ENCODE measurements around the gene TATDN2. TPM values are rescaled to one million over a fixed set of nuclear protein-coding genes. Genes with fewer than 3 reads are reported as not detected.

Gene TATDN2
- polyA plus RNA-seq, 2 of the 4 experiments (the other 2 are of a cell fraction): 22.4 to 34.9 TPM

DNA sequence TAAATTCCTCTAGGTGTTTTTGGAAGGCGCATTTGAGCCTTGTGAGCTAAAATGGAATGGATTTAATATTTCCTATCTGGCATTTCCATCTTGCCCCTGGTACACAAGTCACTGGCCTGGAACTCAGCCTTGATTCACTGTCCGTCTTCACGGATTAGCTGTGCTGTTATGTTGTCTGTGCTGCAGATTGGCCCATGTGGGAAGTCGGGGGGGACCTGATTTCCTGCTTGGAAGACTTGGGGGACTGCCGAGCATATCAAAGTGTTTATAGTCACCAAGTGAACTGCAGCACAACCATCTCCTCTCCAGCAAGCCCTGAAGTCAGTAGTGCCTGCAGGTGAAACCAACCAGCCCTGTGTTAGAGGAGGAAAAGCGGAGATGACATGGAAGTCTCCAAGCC, 32.3 kb downstream of the TATDN2 start:
- CTCF ChIA-PET: interaction anchor here (0.6 to 2.6 kb wide), 5 partner anchors 11 to 107 kb away, joined by 3 to 16 read pairs (median 5); partner anchors contain the start of gene GHRL
- no peak for ATAC-seq
- POLR2A ChIA-PET: no interaction called here

DNA sequence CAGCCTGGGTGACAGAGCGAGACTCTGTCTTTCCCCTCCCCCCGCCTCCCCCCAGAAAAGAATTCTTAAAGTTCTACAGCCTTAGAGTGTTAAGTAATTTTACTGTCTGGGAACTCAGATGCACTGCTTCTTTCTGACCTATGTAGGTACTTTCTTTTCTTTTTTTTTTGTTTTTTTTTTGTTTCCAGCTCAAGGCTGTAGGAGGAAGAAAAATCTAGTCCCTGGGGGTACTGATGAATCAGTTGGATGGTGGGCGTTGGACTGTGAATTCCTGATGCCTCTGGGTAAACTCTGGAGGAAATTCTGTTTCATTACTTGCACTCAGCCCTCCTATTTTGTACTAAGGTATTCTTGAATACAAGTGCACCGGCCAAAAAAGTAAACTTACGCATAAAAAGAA, 33.7 kb downstream of the TATDN2 start:
- CTCF ChIA-PET: interaction anchor here (0.7 to 2.6 kb wide), 5 partner anchors 10 to 114 kb away, joined by 3 to 16 read pairs (median 3); partner anchors contain the start of gene GHRL
- H3K4me2 ChIP-seq: no peak overlapping the region

More for the DNA sequence above, 32.3 kb downstream of the TATDN2 start:
- WGBS (ENCODE audit: missing lambda C conversion rate): 91% methylated on average over 5 of the region's 6 CpGs
- no peaks in the 10 kb centered on the region for H3K9me3 ChIP-seq
- FAIRE-seq: no peak
- H3K4me3 ChIP-seq: no peak overlapping the region
- H3K4me2 ChIP-seq: no peak overlapping the region
- TF ChIP-seq KDM1A (IDR thresholded peaks at IDR 0.05; ENCODE audit: low read depth) (no peak), PHF8 (IDR thresholded peaks at IDR 0.05; ENCODE audit: borderline replicate concordance, low read depth) (no peak), USF2 (IDR thresholded peaks at IDR 0.05) (no peak), JUN (IDR thresholded peaks at IDR 0.05) (no peak), TP53 (CRISPR knock-in tag; IDR thresholded peaks at IDR 0.05) (no peak), EP300 (IDR thresholded peaks at IDR 0.05) (no peak), EHF (CRISPR knock-in tag; IDR thresholded peaks at IDR 0.05) (no peak), HEYL (CRISPR knock-in tag; IDR thresholded peaks at IDR 0.05) (no peak), MAX (IDR thresholded peaks at IDR 0.05) (no peak)
- no peaks in the 10 kb centered on the region for H3K4me1 ChIP-seq
- DNase-seq (ENCODE audit: low read depth in 1 of 2, low spot score in 1 of 2): no peak
- H3K27ac ChIP-seq: no peak overlapping the region

DNA sequence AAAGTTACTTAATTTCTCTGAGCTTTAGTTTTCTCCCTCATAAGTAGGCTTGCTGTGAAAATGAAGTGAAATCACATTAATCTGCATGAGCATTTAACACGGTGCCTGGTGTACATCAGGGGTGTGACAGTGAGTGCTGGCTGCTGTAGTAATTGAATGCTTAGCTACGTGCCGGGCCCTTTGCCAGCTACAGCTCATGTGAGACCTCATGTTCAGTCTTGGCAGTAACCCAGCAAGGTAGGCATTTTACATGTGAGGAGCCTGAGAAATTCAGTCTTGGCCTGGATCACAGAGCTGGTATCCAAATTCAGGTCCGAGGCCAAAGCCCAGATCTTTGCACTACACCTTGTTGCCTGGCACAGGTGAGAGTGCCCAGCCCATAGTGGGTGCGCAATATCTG, 35.4 kb downstream of the TATDN2 start:
- 94% methylated on average over 5 of the region's 5 CpGs for WGBS (ENCODE audit: missing lambda C conversion rate)
- Histone ChIP-seq H3K27ac (no peak overlapping the region), H3K4me1 (no peaks in the 10 kb centered on the region), H3K4me2 (no peak overlapping the region), H3K9me3 (no peaks in the 10 kb centered on the region), H3K4me3 (no peak overlapping the region)
- ChIA-PET POLR2A (interaction anchor here (0.6 to 0.9 kb wide), 2 partner anchors 9 to 142 kb away, joined by 3 to 6 read pairs; partner anchors contain the start of gene VHL), CTCF (interaction anchor here (0.6 to 2.0 kb wide), 5 partner anchors 9 to 350 kb away, joined by 4 to 14 read pairs (median 4); partner anchors contain the start of gene CRELD1)
- ATAC-seq (no peak), DNase-seq (ENCODE audit: low read depth in 1 of 2, low spot score in 1 of 2) (no peak), FAIRE-seq (no peak)
- no peak for TF ChIP-seq NR3C1 (IDR thresholded peaks at IDR 0.05)

More for the DNA sequence above, 33.7 kb downstream of the TATDN2 start:
- DNase-seq (ENCODE audit: low read depth in 1 of 2, low spot score in 1 of 2) (no peak), FAIRE-seq (no peak), ATAC-seq (no peak)
- no peaks in the 10 kb centered on the region for H3K9me3 ChIP-seq
- TF ChIP-seq RFX5 (IDR thresholded peaks at IDR 0.05): no peak
- TF ChIP-seq CEBPB (IDR thresholded peaks at IDR 0.05): no peak
- no peak for TF ChIP-seq POLR2AphosphoS2 (conservative IDR thresholded peaks at IDR 0.05; ENCODE audit: low read length)
- TF ChIP-seq, protein P1, sequence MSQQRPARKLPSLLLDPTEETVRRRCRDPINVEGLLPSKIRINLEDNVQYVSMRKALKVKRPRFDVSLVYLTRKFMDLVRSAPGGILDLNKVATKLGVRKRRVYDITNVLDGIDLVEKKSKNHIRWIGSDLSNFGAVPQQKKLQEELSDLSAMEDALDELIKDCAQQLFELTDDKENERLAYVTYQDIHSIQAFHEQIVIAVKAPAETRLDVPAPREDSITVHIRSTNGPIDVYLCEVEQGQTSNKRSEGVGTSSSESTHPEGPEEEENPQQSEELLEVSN (IDR thresholded peaks at IDR 0.05; ENCODE audit: borderline replicate concordance, low read depth): no peak
- TF ChIP-seq RNF2 (IDR thresholded peaks at IDR 0.05; ENCODE audit: borderline replicate concordance, low read depth): no peak
- no peak for TF ChIP-seq HOXB5 (CRISPR knock-in tag; IDR thresholded peaks at IDR 0.05)
- no peak overlapping the region for H3K4me3 ChIP-seq
- 83% methylated on average over 4 of the region's 5 CpGs for WGBS (ENCODE audit: missing lambda C conversion rate)
- POLR2A ChIA-PET: no interaction called here
- H3K4me1 ChIP-seq: no peaks in the 10 kb centered on the region
- H3K27ac ChIP-seq: no peak overlapping the region

DNA sequence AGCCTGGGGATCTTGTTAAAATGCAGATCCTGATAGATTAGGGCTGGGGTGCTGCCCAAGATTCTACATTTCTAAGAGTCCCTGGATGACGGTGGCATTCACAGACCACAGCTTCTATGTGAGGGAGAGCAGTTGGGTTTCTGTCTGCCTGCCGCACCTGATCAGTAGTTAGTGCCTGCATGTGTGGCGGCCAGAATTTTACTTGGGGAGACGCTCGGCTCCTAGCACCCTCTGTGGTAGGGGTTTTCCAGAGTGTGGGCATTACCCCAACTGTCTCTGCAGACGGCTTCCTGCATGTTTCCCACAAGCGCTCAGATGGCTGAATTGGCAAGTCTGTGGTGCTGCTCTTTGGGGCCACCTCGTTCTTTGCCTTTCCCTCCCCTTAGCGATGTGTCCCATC, 36.2 kb downstream of the TATDN2 start:
- H3K4me1 ChIP-seq: no peaks in the 10 kb centered on the region
- FAIRE-seq: no peak
- H3K4me2 ChIP-seq: no peak overlapping the region
- no peak overlapping the region for H3K27ac ChIP-seq
- 93% methylated on average over 9 of the region's 9 CpGs for whole genome bisulfite sequencing (ENCODE audit: missing lambda C conversion rate)
- H3K9me3 ChIP-seq: no peaks in the 10 kb centered on the region
- ATAC-seq: no peak
- ChIA-PET CTCF (interaction anchor here (0.9 to 2.0 kb wide), 3 partner anchors 9 to 37 kb away, joined by 3 to 14 read pairs (median 4); no protein-coding TSS in a partner anchor), POLR2A (interaction anchor here (0.9 kb wide), 1 partner anchor 143 kb away, joined by 3 read pairs; the partner anchor contains the start of gene VHL)
- DNase-seq (ENCODE audit: low read depth in 1 of 2, low spot score in 1 of 2): no peak
- H3K4me3 ChIP-seq: no peak overlapping the region
- TF ChIP-seq HOXB13 (CRISPR knock-in tag; IDR thresholded peaks at IDR 0.05; ENCODE audit: low read depth) (no peak), RFX5 (IDR thresholded peaks at IDR 0.05) (no peak), CBX2 (IDR thresholded peaks at IDR 0.05; ENCODE audit: borderline replicate concordance, low read depth) (no peak), RAD21 (conservative IDR thresholded peaks at IDR 0.05 in 1 of 2, IDR thresholded peaks at IDR 0.05 in 1 of 2) (no peak), CHD4 (IDR thresholded peaks at IDR 0.05; ENCODE audit: borderline replicate concordance) (no peak), HOXB5 (CRISPR knock-in tag; IDR thresholded peaks at IDR 0.05) (no peak), RNF2 (IDR thresholded peaks at IDR 0.05; ENCODE audit: borderline replicate concordance, low read depth) (no peak), CHD2 (IDR thresholded peaks at IDR 0.05; ENCODE audit: low read length, partially characterized antibody) (no peak), MYC (IDR thresholded peaks at IDR 0.05; ENCODE audit: borderline replicate concordance, low read length) (no peak), NPAS2 (CRISPR knock-in tag; IDR thresholded peaks at IDR 0.05; ENCODE audit: borderline replicate concordance) (no peak)
- TF ChIP-seq, protein P1 (IDR thresholded peaks at IDR 0.05; ENCODE audit: borderline replicate concordance, low read depth): no peak
- TF ChIP-seq, protein P2, sequence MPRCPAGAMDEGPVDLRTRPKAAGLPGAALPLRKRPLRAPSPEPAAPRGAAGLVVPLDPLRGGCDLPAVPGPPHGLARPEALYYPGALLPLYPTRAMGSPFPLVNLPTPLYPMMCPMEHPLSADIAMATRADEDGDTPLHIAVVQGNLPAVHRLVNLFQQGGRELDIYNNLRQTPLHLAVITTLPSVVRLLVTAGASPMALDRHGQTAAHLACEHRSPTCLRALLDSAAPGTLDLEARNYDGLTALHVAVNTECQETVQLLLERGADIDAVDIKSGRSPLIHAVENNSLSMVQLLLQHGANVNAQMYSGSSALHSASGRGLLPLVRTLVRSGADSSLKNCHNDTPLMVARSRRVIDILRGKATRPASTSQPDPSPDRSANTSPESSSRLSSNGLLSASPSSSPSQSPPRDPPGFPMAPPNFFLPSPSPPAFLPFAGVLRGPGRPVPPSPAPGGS (IDR thresholded peaks at IDR 0.05): no peak
